Measurements from ENCODE around the gene NTRK2.

- TF ChIP-seq CTCF (IDR thresholded peaks at IDR 0.05) (no peak), POLR2A (IDR thresholded peaks at IDR 0.05) (no peak)
These were observed 193.8 kb downstream of the NTRK2 start for GRCh38 chr9:84863372-84863771.
